Activated CD4-positive, alpha-beta memory T cell treated with anti-CD3 and anti-CD28 coated beads, Interleukin-2, amount 10 ng/mL, durations not matched to agents 7 days and 5 days (primary cell): Measurements from ENCODE around the gene RIMS4. TPM values are rescaled to one million over a fixed set of nuclear protein-coding genes. Genes with fewer than 3 reads are reported as not detected.

Experiments used
- CTCF ChIA-PET: fragments of 350-600 bp; sonication (Branson Sonifier 250); formaldehyde crosslinking; loops from one replicate; lab custom pipeline; 2021; ENCODE audit warnings: antibody characterized with exemption, inconsistent platforms; lab: Charles Lee
- POLR2A ChIA-PET: fragments of 350-600 bp; sonication (Branson Sonifier 250); formaldehyde crosslinking; loops from one replicate; lab custom pipeline; 2021; ENCODE audit warnings: antibody characterized with exemption; lab: Charles Lee
- DNase-seq: peaks from one replicate; pipeline ENCODE4 v3.0.0-alpha.2; 2020
- H3K27ac Mint-ChIP-seq: one replicate; pipeline ENCODE4 v1.8.0; 2021; ENCODE audit warnings: mild to moderate bottlenecking, mixed read lengths
- H3K27me3 Mint-ChIP-seq: one replicate; pipeline ENCODE4 v1.8.0; 2021; ENCODE audit warnings: mixed read lengths
- H3K36me3 Mint-ChIP-seq: one replicate; pipeline ENCODE4 v1.8.0; 2021; ENCODE audit warnings: low read depth, mixed read lengths
- H3K4me1 Mint-ChIP-seq: one replicate; pipeline ENCODE4 v1.8.0; 2021; ENCODE audit warnings: mixed read lengths
- H3K4me3 Mint-ChIP-seq: one replicate; pipeline ENCODE4 v1.8.0; 2021; ENCODE audit warnings: mild to moderate bottlenecking, mixed read lengths
- H3K9me3 Mint-ChIP-seq: one replicate; pipeline ENCODE4 v1.8.0; 2021; ENCODE audit warnings: mixed read lengths
- total RNA-seq, 2 experiments: library from RNA; stranded (reverse); gene quantifications; one replicate each; pipeline ENCODE4 v1.2.3, GENCODE V29; 2021

RIMS4 gene
- total RNA-seq, 2 experiments from 2014 or later, result not detected

- H3K27me3 Mint-ChIP-seq, result peaks cover 28% of the 10 kb centered on the region
- no peak overlapping the region for H3K4me3 Mint-ChIP-seq
- no peak overlapping the region for H3K27ac Mint-ChIP-seq
- CTCF ChIA-PET, result interaction anchor here (0.7 to 3.2 kb wide), 9 partner anchors 10 to 1239 kb away, joined by 3 to 28 read pairs (median 4); no protein-coding TSS in a partner anchor
- POLR2A ChIA-PET, result no interaction called here
- peak; percentile 62 for DNase-seq
- H3K4me1 Mint-ChIP-seq, result peaks cover 10% of the 10 kb centered on the region
- H3K36me3 Mint-ChIP-seq, result no peaks in the 10 kb centered on the region
- H3K9me3 Mint-ChIP-seq, result no peaks in the 10 kb centered on the region
These were observed 63.0 kb downstream of the RIMS4 start for GRCh38 chr20:44747166-44748004.

- peaks cover 10% of the 10 kb centered on the region for H3K4me1 Mint-ChIP-seq
- no peak overlapping the region for H3K27ac Mint-ChIP-seq
- POLR2A ChIA-PET, result no interaction called here
- H3K36me3 Mint-ChIP-seq, result no peaks in the 10 kb centered on the region
- H3K9me3 Mint-ChIP-seq, result no peaks in the 10 kb centered on the region
- peaks cover 31% of the 10 kb centered on the region for H3K27me3 Mint-ChIP-seq
- CTCF ChIA-PET, result interaction anchor here (0.9 to 3.2 kb wide), 6 partner anchors 14 to 132 kb away, joined by 3 to 28 read pairs (median 4); no protein-coding TSS in a partner anchor
- no peak for DNase-seq
- peak overlapping the region; percentile 31 for H3K4me3 Mint-ChIP-seq
These were observed 63.8 kb downstream of the RIMS4 start for GRCh38 chr20:44746367-44747165.

- H3K4me1 Mint-ChIP-seq, result peaks cover 10% of the 10 kb centered on the region
- DNase-seq, result peak; percentile 32
- H3K27ac Mint-ChIP-seq, result no peak within 1 kb of the TSS
- peaks cover 31% of the 10 kb centered on the region for H3K27me3 Mint-ChIP-seq
- peak within 1 kb of the TSS; percentile 31 for H3K4me3 Mint-ChIP-seq
- no peaks in the 10 kb centered on the region for H3K36me3 Mint-ChIP-seq
- H3K9me3 Mint-ChIP-seq, result no peaks in the 10 kb centered on the region
- CTCF ChIA-PET, result interaction anchor here (1.0 to 3.2 kb wide), 4 partner anchors 13 to 137 kb away, joined by 3 to 28 read pairs (median 3); no protein-coding TSS in a partner anchor
- POLR2A ChIA-PET, result no interaction called here
These were observed 64.6 kb downstream of the RIMS4 start, which contains the start of gene KCNK15 for GRCh38 chr20:44745598-44746366. TSS of gene KCNK15 (plus strand) at chr20:44745865. CDS start at chr20:44745911, 46 bp downstream.

GRCh38 chr20:44745122-44745597 lies 65.2 kb downstream of the RIMS4 start:
- H3K9me3 Mint-ChIP-seq, result no peaks in the 10 kb centered on the region
- H3K4me3 Mint-ChIP-seq, result peak overlapping the region; percentile 31
- H3K4me1 Mint-ChIP-seq, result peaks cover 10% of the 10 kb centered on the region
- H3K27me3 Mint-ChIP-seq, result peaks cover 32% of the 10 kb centered on the region
- POLR2A ChIA-PET, result no interaction called here
- CTCF ChIA-PET, result interaction anchor here (1.0 to 1.2 kb wide), 2 partner anchors 13 to 136 kb away, joined by 3 read pairs; no protein-coding TSS in a partner anchor
- H3K27ac Mint-ChIP-seq, result no peak overlapping the region
- H3K36me3 Mint-ChIP-seq, result no peaks in the 10 kb centered on the region
- DNase-seq, result no peak

GRCh38 chr20:44743916-44744655 lies 66.3 kb downstream of the RIMS4 start:
- no peak for DNase-seq
- Mint-ChIP-seq H3K36me3 (no peaks in the 10 kb centered on the region), H3K4me3 (no peak overlapping the region), H3K27me3 (peaks cover 27% of the 10 kb centered on the region), H3K27ac (no peak overlapping the region), H3K9me3 (no peaks in the 10 kb centered on the region), H3K4me1 (peaks cover 10% of the 10 kb centered on the region)
- ChIA-PET CTCF (interaction anchor here (0.6 to 1.2 kb wide), 3 partner anchors 14 to 135 kb away, joined by 3 to 4 read pairs (median 3); no protein-coding TSS in a partner anchor), POLR2A (no interaction called here)

GRCh38 chr20:44743080-44743701 lies 67.2 kb downstream of the RIMS4 start:
- Mint-ChIP-seq H3K36me3 (no peaks in the 10 kb centered on the region), H3K9me3 (no peaks in the 10 kb centered on the region), H3K27me3 (peaks cover 27% of the 10 kb centered on the region), H3K4me3 (no peak overlapping the region), H3K27ac (no peak overlapping the region), H3K4me1 (peaks cover 15% of the 10 kb centered on the region)
- ChIA-PET POLR2A (no interaction called here), CTCF (interaction anchor here (0.6 to 1.2 kb wide), 2 partner anchors 12 to 15 kb away, joined by 3 read pairs; no protein-coding TSS in a partner anchor)
- DNase-seq, result no peak

GRCh38 chr20:44742304-44743079 lies 67.9 kb downstream of the RIMS4 start:
- POLR2A ChIA-PET, result no interaction called here
- H3K4me1 Mint-ChIP-seq, result peaks cover 18% of the 10 kb centered on the region
- CTCF ChIA-PET, result interaction anchor here (0.6 kb wide), 1 partner anchor 11 kb away, joined by 3 read pairs; no protein-coding TSS in a partner anchor
- peaks cover 26% of the 10 kb centered on the region for H3K27me3 Mint-ChIP-seq
- H3K9me3 Mint-ChIP-seq, result peaks cover under 1% of the 10 kb centered on the region
- no peak overlapping the region for H3K4me3 Mint-ChIP-seq
- no peak for DNase-seq
- no peaks in the 10 kb centered on the region for H3K36me3 Mint-ChIP-seq
- H3K27ac Mint-ChIP-seq, result no peak overlapping the region

- POLR2A ChIA-PET, result no interaction called here
- peaks cover 10% of the 10 kb centered on the region for H3K36me3 Mint-ChIP-seq
- no peak overlapping the region for H3K27ac Mint-ChIP-seq
- peaks cover 8% of the 10 kb centered on the region for H3K9me3 Mint-ChIP-seq
- peaks cover 14% of the 10 kb centered on the region for H3K27me3 Mint-ChIP-seq
- H3K4me3 Mint-ChIP-seq, result no peak overlapping the region
- peaks cover 21% of the 10 kb centered on the region for H3K4me1 Mint-ChIP-seq
- DNase-seq, result no peak
- CTCF ChIA-PET, result no interaction called here
These were observed 70.4 kb downstream of the RIMS4 start for GRCh38 chr20:44739942-44740341.

GRCh38 chr20:44738813-44739477 lies 71.4 kb downstream of the RIMS4 start:
- peak; percentile 62 for DNase-seq
- Mint-ChIP-seq H3K36me3 (peaks cover 10% of the 10 kb centered on the region), H3K4me3 (peak overlapping the region; percentile 60), H3K27me3 (peaks cover 10% of the 10 kb centered on the region), H3K9me3 (peaks cover 8% of the 10 kb centered on the region), H3K4me1 (peaks cover 21% of the 10 kb centered on the region), H3K27ac (no peak overlapping the region)
- CTCF ChIA-PET, result interaction anchor here (0.8 to 1.7 kb wide), 2 partner anchors 11 to 128 kb away, joined by 3 to 4 read pairs; no protein-coding TSS in a partner anchor
- POLR2A ChIA-PET, result no interaction called here

- H3K36me3 Mint-ChIP-seq, result peaks cover 10% of the 10 kb centered on the region
- H3K4me1 Mint-ChIP-seq, result peaks cover 30% of the 10 kb centered on the region
- CTCF ChIA-PET, result interaction anchor here (1.0 to 1.6 kb wide), 2 partner anchors 11 to 51 kb away, joined by 3 to 4 read pairs; no protein-coding TSS in a partner anchor
- no peak overlapping the region for H3K27ac Mint-ChIP-seq
- POLR2A ChIA-PET, result no interaction called here
- peaks cover 3% of the 10 kb centered on the region for H3K27me3 Mint-ChIP-seq
- DNase-seq, result no peak
- H3K4me3 Mint-ChIP-seq, result no peak overlapping the region
- peaks cover 8% of the 10 kb centered on the region for H3K9me3 Mint-ChIP-seq
These were observed 73.2 kb downstream of the RIMS4 start for GRCh38 chr20:44737116-44737515.
